NCI-H1436 treated with DMSO at 0.1 percent for 48 hours (cell line): ENCODE data around the gene CLMP.
"Not testable (repeated sequence)": the region's sequence is repeated elsewhere in the genome, so short reads cannot be mapped to it uniquely, and the experiment has no call there.

Experiments
- DNase-seq: peaks from one replicate; lab custom pipeline; 2025; lab: John Stamatoyannopoulos, UW

Gene CLMP

DNA sequence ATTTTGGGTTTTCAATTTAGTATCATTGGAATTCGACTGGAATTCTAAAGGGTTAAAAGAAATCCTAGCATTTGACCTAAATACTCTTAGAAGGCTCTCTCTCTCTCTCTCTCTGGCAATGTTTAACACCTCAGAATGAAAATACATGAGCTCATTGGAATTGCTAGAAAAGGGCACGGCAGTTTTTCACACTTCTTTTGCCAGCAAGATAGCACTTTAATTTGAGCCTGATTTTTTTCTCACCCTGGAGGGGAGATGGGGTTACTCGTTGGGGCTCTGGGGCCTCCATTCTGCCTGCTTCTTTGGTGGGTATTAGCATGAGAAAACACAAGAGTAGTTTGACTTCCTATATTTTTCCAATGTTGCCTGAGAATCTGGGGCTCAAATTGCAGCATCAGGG lies 22.8 kb upstream of the CLMP start:
- no peak for DNase-seq

DNA sequence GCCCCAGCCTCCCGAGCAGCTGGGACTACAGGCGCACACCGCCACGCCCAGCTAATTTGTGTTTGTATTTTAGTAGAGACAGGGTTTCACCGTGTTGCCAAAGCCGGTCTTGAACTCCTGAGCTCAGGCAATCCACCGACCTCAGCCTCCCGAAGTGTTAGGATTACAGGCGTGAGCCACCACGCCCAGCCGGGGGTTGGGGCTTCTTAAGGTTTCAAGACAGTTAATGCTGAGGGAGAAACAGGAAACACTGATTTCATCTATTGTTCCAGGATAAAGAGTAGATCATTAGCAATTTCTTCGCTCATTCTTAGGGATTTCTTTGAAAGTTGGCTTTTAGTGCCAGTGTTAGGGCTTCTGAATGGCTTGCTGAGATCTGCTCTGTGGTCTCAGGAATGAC lies 21.2 kb upstream of the CLMP start:
- no peak for DNase-seq

DNA sequence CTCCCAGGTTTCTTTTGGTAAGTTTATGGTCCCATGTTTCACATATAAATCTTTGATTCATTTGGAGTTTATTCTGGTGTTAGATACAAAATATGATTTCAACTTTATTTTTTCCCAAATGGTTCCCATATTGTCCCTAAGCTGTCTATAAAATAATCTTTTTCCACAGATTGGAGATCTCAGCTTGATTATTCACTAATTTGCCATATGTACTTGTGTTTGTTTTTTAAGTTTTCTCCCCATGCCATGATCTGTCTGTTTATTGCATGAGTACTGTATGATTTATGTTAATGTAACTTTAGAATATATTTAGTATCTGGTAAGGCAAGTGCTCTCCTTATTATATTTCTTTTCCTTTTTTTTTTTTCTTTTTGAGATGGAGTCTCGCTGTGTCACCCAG lies 19.9 kb upstream of the CLMP start:
- no peak for DNase-seq

DNA sequence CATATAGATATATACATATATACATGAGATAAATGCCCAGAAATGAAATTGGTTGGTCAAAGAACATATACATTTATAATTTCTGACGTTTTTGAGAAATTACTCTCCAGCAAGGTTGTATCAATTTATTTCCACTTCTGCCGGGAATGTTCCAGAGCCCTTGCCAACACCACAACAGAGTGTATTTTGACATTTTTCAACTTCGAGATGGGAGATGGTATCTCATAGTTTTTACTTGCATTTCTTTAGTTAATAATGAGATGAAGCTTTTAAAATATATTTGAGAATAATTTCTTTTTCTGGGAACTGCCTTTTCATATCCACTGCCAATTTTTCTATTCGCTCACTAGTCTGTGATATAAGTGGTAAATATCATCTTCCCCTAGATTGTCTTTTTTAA lies 19.3 kb upstream of the CLMP start:
- DNase-seq = no peak

DNA sequence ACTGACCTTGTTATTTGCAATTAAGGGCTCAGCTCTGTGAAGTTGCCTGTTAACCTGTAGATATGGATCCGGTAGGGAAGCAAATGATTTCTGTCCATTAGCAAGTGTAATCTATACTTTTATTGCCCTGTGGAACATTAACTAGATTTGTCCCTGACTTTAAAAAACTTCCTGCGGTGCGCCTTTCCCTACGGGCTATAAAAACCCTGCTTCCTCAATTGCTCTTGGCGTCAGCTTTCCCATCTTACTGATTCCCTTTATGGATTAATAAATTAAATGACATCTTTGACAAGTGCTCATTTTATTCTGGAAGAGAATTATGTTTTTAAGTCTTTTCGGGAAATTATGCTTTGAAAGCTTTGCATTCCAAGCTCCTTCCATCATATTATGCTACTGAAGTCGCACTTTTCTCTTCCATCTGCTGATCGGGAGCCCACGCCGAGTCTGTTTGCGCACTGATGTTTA lies 18.3 kb upstream of the CLMP start:
- DNase-seq = no peak

DNA sequence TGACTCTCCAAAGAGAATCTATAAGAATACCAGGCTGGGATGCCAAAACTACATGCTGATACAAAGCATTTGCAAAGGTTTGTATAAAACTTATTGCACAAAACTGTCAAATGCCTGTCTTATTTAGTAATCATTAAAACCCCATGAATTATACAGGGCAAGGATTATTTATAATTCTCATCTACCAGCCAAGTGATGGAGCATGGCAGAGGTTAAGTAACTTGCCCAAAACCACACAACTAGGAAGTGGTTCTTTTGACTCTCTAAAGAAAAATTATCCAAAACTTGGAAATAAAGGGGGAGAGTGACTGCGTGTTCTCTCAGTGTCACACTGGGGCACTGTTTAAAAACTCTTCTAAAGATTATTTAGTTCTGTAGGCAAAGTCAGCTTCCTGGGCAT lies 17.4 kb upstream of the CLMP start:
- no peak for DNase-seq

DNA sequence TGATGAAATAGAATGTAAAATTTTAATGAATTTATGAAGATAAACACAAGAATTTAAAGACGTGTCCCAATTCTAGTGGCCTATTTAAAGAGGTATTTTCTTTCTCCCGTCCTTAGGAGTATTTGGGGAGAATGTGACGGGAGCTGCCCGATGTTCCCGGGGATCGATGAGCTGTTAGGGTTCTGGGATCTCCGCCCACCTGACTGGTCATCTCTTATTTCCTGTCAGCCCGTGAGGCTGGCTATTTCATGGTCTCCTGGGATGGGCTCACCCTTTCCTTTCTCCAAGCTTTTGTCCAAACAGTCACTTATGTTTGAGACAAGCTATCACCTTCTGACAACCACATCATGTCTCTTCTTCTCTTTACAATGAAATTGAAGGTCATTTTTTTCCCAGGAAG lies 16.9 kb upstream of the CLMP start:
- no peak for DNase-seq

DNA sequence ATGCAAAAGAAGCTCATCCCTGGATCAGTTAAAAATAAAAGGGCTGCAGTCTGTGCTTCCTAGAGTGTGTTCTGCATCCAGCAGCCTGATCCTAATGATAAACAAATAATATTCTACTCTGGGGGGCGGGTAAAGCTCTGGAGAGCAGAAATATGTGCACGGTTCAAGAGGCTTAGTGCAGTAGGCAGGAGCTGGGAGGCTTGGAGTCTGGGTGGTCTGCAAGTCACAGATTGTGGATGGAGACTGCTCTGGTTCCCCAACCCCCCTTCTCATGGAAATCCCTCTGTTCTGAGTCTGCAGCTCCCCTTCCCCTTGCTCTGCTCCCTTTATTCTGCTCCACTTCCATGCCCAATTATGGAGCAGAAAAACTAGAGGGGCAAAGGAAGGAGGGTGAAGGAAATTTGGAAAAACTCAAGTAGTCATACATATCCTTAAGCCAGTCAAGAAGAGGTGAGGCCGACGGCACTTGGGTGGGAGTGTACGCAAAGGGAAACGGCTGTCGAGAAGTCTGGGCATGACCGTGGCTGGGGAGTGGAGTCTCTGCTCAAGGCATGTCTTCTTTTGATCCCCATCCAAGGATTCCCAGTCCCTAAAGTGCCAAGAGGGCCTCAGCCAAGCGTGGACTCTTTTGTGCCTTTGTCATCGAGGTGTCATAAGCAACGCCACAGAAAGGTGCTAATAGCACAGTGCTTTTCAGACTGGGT lies 16.3 kb upstream of the CLMP start:
- DNase-seq = no peak

DNA sequence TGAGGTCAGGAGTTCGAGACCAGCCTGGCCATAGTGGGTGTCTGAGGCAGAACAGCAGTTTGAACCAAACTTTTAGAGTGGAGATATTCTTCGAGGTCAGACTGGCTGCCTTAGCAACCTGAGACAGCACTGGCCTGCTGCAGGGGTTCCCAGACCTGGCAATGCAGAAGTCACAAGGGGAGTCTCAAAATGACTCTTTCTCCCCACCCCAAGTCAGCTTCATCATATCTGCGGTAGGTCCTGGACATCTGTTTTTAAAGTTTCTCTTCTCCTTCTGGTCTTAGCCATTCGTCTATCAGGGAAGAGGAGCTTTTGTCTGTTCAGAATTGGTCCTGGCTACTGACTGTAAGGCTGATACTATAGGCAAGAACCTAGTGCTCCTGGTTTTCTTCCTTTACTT lies 14.5 kb upstream of the CLMP start:
- DNase-seq = no peak

DNA sequence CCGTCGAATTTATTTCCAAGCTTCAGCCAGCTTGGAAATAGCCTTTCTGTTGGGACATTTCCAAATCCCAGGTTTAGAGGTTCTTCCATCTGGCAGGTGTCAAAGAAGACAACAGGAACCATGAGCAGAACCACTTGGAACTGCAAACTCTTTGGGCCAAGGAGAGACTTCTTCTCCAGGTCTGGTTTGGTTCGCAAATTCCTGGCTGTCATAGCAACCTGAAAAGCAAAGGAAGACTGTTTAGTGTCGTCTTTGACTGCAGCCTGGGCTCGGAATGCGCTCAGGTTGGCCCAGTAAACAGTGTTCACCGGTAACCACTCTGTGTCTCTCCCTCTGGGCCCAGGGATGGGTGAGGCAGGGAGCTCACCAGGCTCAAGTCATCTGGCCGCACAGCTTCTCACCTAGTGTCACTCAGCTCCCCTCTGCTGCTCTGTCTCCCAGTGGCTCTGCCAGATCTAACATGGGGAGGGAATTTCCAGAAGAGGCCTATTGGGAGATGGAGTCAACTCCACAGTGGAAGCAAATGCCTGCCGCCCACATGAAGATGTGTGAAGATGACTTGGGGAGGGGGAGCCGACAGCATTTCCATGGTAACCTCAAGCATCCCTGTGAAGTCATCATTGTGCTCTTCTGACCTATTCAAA lies 11.9 kb upstream of the CLMP start:
- DNase-seq = no peak

DNA sequence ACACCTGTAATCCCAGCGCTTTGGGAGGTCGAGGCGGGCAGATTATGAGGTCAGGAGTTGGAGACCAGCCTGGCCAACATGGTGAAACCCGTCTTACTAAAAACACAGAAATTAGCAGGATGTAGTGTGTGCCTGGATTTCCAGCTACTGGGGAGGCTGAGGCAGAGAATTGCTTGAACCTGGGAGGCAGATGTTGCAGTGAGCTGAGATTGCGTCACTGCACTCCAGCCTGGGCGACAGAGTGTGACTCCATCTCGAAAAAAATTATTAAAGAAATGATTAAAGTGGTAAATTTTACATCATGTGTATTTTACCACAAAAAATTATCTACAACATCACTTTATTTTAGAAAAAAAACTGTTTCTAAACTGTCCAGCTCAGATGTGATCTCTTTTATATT lies 11.0 kb upstream of the CLMP start:
- not testable (repeated sequence) for DNase-seq

DNA sequence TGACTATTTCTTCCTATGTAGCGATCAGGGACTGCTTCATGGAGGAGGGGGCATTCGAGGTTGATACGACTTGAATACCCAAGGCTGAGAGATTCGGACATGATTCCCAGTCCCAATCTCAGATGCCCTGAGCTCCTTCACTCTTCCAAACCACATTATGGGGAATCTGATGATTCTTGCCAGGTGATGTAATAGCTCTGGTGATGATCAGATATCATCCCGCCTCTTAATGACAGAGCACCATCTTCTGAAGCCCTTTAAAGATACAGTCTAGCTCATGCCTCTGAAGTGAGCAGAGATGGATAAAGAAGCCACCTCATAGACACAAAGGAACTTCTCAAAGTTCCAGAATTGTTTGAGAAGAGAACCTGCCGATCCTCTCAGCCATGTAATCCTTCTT lies 8.9 kb upstream of the CLMP start:
- no peak for DNase-seq

DNA sequence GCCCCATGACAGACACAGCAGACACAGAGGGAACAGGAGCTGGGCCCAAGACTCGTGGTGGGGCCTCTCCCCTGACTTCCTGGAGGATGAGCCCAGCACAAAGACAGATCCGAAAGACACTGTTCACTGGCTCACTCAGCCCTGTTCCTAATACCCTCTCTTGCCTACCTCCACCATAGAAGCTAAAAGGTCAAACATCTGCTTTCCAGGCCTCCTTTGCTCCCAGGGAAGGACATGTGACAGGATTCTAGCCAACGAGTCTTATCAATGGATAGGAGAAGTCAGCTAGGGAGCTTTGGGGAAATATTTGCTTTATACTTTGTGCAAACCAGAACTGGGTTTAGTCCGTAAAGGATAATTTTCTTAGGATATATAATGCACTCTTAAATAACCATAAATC lies 8.4 kb upstream of the CLMP start:
- DNase-seq = no peak

DNA sequence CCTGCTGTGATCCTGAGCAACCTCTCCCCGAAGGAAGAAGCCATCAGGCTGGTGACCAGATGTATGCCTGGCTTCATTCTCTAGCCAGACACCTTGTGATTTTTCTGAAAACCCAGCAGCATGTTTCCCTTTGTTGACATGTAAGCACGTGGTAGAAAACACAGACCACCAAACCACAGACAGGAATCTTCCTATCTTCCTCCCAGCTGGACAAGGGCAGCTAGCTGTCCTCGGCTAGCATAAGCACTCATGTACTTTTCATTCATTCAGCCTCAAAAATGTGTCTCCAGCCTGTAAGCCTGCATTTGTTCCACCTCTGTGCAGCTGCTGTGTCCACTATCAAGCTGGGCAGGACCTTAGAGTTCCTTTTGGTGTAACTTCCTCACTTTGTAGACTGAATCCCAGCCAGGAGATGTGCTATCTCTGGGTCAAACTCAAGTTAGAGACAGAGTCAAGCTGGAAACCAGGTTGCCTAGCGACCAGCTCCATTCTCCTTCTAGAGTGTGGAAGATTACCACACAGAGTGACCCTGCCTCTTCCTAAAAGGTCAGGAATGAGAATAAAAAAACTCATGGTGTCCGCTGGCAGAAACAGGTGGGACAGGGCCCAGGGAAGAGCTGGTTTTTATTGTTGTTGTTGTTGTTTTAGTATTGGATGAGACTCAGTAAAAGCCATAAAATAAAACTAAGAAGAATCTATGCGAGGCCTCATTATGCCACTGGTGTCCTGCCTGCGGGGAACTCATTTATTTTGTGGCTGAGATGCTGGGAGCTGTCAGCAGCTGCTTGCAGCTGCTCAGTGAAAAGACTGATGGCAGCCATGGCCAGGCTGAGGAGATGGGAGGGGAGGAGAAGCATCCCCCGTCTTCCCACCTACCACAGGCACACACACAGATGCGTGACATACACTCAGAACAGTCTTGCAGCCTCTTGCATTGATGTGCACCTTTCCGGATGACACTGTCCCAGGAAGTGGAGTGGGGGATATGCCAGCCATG lies 7.4 kb upstream of the CLMP start:
- no peak for DNase-seq

DNA sequence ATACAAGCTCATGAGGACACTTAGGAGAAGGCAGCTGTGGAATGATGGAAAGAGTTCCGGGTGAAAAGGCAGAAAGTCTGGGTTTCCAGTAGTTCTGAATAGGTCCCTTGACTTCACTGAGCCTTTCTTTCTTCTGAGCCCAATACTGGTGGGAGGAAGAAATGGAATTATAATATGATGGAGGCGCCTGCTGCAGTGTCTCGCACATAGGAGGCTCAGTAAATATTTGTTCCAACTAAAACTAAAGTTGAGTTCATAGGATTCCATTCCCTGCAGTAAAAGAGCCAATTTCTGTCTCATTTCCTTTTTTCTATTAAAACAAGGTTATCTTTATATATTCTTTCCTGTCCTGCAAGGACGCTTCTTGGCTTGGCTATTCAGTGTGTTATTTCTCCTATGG lies 5.2 kb upstream of the CLMP start:
- DNase-seq = no peak

DNA sequence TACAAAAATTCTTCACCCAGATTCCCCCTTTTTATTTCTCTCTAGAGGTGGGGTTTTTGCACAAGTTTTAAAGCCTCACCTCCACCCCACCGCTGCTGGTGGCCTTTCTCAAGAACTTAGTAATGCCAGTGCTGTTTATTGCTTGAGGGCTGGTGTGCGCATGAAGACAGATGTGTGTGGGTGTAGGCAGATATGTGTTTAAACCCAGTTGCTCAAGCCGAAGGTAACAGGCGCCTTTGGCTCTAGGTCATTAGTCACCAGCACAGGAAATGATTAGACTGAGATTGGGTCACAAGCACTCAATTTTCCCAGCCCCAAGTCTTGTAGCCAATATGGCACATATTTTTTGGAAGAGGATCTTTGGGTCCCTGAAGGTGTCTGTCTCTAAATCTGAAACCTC lies 2.7 kb upstream of the CLMP start:
- no peak for DNase-seq

DNA sequence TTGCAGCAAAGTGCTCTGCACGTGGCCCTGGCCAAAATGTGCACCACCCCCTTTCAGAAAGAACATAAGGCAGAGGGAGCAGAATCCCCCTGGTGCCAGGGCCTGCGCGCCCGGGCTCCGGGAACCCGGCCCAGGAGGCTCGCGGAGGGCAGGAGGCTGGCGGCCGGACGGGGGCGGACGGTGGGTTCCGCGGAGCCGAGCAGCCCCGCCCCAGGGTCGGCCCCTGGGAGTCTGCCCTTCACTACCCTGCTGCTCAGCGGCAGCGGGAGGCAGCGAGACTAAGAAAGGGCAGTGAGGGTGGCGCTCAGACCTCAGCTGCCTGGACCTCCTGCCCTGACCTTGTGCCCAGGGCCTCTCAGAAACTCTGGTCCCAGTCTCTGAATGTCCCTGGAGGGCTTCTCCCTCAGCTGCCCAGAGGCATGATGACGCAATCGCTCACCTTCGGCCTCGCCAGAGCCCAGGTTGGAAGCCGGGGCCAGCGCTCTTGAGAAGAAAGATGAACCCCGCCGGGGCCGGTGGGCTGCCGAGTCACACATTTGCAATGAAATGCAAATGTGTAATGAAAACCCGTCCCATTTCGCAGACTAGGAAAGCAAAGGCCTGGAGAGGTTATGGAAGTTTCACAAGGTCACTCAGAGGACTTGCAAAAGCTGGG lies 1.1 kb upstream of the CLMP start:
- no peak for DNase-seq

DNA sequence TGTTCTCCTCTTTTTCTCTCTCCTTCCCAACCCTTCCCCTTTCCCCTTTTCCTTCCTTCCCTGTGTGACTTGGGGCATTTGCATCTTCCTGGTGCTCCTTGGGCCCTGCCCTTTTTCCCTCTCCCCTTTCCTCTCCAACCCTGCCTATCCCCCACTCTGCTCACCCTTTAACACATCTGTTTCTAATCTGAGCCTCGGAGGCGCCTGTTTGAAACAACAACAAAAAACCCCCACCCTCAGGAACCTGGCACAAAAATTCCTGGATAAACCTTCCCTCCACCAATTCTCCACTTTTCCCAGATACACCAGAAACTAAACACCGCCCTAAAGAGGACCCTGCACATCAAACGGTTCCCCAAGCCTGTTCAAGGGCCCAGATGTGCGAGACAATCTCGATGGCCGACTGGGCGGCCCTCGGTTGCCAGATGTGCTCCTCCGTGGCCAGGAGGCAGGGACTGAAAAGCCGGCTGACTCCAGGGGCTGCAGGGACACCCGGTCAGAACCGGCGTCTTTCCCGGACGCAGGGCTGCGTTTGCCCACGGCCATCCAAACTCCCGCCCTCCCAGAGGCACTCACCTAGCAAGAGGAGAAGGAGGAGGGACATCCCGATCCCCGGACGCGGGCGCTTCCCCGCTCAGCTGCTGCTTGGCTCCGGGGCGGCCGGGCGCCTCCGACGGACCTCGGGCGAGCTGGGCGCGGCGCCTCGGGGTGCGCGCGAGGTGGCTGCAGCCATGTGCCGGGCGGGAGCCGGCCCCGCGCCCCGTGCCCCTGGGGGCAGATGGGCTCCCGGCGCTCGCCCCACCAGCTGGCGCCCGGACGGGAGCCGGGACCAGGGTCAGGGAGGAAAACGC lies 486 bp downstream of the CLMP start:
- DNase-seq = no peak

DNA sequence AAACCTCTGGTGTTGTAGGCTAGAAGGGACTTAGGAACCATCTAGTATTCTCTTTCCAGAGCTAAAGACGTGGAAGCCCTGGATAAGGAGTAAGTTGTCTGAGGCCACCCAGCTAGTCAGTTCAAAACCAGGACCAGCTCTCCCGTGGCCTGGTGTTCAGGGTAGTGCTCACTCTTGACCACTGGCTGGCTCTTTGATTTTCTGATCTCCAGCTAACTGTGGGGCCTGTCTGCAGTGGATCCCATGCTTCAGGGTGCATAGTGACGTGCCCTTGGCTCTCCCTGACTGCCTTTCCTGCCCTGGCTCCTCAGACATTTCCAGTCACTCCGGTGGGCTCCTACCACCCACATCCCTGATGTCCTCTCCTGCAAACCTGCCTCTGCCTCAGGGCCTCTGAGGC lies 1.3 kb downstream of the CLMP start:
- DNase-seq = no peak

DNA sequence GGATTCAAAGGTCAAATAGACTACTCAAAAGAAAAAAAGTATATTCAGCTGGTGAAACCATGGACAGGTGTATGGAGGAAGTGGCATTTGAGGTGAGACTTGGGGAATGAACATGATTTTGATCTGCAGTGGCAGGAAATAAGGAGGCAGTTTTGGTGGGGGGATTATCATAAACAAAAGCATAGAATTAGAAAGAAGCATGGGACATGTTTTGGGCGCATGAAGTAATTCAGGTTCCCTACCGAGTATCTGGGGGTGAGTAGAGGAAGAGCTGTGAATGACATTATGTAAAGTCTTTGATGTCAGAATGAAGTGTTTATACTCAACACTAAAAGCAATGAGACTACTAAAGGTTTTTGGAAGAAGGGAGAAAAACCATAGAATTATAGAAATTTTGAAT lies 3.1 kb downstream of the CLMP start:
- no peak for DNase-seq

DNA sequence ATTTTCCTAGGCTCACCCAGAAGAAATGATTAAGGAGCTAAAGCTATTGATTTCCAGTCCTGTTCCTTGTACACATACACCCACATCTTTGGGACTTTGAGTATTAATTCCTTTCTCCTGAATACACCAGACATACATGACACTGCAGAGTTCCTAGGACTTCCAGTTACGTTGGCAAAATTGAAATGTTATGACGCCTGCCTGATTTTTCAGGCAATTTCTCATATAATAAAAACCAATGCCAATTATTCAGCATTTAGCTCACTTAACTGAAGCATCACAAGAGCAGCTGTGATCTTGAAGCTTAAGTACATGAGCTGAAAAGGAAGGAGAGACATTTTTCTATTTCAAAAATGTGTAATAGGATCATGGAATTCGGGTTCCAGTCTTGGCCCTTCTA lies 4.5 kb downstream of the CLMP start:
- no peak for DNase-seq
